Calu3 (cell line): ENCODE results near the gene PARN. TPM values are rescaled to one million over a fixed set of nuclear protein-coding genes. Genes with fewer than 3 reads are reported as not detected.
A peak's percentile ranks its signal among the peaks of the same experiment; 100 is the strongest.

Experiments
- BruUV-seq: library from RNA; stranded (reverse); fragments of 400-500 nt; replicated peaks from 2 replicates; lab custom pipeline; 2021; lab: Mats Ljungman, UMichigan
- CTCF ChIA-PET: fragments of 300-600 bp; sonication (Branson Sonifier 250); formaldehyde crosslinking; loops from one replicate; lab custom pipeline; 2022; ENCODE audit warnings: antibody characterized with exemption; lab: Charles Lee
- DNase-seq: peaks from one replicate; pipeline ENCODE4 v3.0.0; 2022
- H3K27ac Mint-ChIP-seq: one replicate; pipeline ENCODE4 v1.8.0; 2022; ENCODE audit warnings: mixed read lengths; ENCODE audit not compliant: unreplicated experiment
- H3K27me3 Mint-ChIP-seq: one replicate; pipeline ENCODE4 v1.8.0; 2022; ENCODE audit warnings: mixed read lengths; ENCODE audit not compliant: unreplicated experiment
- H3K36me3 Mint-ChIP-seq: one replicate; pipeline ENCODE4 v1.8.0; 2022; ENCODE audit warnings: mild to moderate bottlenecking, moderate library complexity, mixed read lengths; ENCODE audit not compliant: insufficient read depth, unreplicated experiment
- H3K4me1 Mint-ChIP-seq: one replicate; pipeline ENCODE4 v1.8.0; 2022; ENCODE audit warnings: mild to moderate bottlenecking, low read depth, mixed read lengths; ENCODE audit not compliant: unreplicated experiment
- H3K4me3 Mint-ChIP-seq: one replicate; pipeline ENCODE4 v1.8.0; 2022; ENCODE audit warnings: mild to moderate bottlenecking, low read depth, moderate library complexity, mixed read lengths; ENCODE audit not compliant: unreplicated experiment
- H3K9me3 Mint-ChIP-seq: one replicate; pipeline ENCODE4 v1.8.0; 2022; ENCODE audit warnings: low read depth, mixed read lengths; ENCODE audit not compliant: unreplicated experiment
- intact Hi-C: fragments of 100-400 bp; cut with micrococcal nuclease; formaldehyde crosslinking; loops from one replicate; pipeline ENCODE4 v1.10.0; 2022; ENCODE audit not compliant: unreplicated experiment
- total RNA-seq: library from RNA; stranded (reverse); gene quantifications from 2 replicates; pipeline ENCODE4 v1.2.3, GENCODE V29; 2022
- TF ChIP-seq, protein P1 (sequence below): fragments of 200-600 bp; IDR thresholded peaks from one replicate; pipeline ENCODE4 v1.8.0; 2022; ENCODE audit warnings: antibody characterized with exemption; ENCODE audit not compliant: unreplicated experiment

PARN gene
- total RNA-seq, 1 experiment from 2014 or later, result 59.1 TPM

DNA sequence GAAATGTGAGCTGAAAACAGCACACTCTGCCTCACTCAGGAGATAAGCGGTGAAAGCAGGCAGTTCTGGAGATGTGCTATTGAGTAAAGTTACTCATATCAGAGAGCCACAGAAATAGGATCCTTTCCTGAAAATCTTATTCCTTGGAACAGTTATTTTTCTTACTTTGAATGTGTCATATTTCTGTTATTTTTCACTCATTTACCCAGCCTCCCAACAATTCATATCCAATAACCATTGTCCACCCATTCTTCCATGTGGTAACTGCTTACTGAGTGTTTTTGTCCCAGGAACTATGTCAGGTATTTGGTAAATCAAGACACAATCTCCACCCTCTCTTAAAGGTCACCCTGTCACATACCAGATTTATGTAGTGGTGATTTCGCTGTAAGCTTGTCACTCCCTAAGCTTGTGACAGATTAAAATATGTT is 144.9 kb downstream of the PARN start:
- Mint-ChIP-seq H3K9me3 (no peaks in the 10 kb centered on the region), H3K27ac (no peak overlapping the region), H3K27me3 (no peaks in the 10 kb centered on the region), H3K4me3 (no peak overlapping the region), H3K36me3 (peaks cover 16% of the 10 kb centered on the region), H3K4me1 (peaks cover 43% of the 10 kb centered on the region)
- TF ChIP-seq, protein P1, sequence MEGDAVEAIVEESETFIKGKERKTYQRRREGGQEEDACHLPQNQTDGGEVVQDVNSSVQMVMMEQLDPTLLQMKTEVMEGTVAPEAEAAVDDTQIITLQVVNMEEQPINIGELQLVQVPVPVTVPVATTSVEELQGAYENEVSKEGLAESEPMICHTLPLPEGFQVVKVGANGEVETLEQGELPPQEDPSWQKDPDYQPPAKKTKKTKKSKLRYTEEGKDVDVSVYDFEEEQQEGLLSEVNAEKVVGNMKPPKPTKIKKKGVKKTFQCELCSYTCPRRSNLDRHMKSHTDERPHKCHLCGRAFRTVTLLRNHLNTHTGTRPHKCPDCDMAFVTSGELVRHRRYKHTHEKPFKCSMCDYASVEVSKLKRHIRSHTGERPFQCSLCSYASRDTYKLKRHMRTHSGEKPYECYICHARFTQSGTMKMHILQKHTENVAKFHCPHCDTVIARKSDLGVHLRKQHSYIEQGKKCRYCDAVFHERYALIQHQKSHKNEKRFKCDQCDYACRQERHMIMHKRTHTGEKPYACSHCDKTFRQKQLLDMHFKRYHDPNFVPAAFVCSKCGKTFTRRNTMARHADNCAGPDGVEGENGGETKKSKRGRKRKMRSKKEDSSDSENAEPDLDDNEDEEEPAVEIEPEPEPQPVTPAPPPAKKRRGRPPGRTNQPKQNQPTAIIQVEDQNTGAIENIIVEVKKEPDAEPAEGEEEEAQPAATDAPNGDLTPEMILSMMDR, result no peak
- CTCF ChIA-PET, result no interaction called here
- no peak for DNase-seq
- intact Hi-C loops, result loop anchor here (5.0 kb wide), 4 partner anchors 38 to 183 kb away; no protein-coding TSS in a partner anchor
- BruUV-seq, result no TSS peak

DNA sequence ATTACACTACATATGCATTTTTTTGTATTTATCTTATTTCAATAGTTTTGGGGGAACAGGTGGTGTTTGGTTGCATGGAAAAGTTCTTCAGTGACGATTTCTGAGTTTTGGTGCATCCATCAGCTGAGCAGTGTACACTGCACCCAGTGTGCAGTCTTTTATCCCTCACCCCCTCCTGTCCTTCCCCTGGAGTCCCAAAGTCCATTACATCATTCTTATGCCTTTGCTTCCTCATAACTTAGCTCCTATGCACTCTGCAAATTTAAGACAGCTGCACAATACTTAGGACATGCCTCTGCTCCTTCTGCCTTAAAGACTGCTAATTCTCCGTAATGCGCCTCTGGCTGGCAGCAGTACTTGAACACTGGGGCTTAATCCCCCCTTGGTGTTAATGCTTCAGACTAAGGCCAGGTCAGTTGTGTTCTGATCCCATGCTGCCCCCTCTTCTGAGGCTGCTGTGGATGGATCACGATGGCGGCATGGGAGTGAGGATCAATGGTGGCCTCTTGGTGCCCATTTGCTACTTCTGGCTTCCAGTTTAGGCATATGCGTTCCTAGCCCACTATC is 146.2 kb downstream of the PARN start:
- TF ChIP-seq, protein P1, result no peak
- CTCF ChIA-PET, result interaction anchor here (0.6 kb wide), 1 partner anchor 189 kb away, joined by 9 read pairs; no protein-coding TSS in a partner anchor
- Mint-ChIP-seq H3K4me3 (no peak overlapping the region), H3K36me3 (peaks cover 22% of the 10 kb centered on the region), H3K4me1 (peaks cover 43% of the 10 kb centered on the region), H3K27ac (no peak overlapping the region), H3K27me3 (no peaks in the 10 kb centered on the region), H3K9me3 (no peaks in the 10 kb centered on the region)
- intact Hi-C loops, result loop anchor here (1.0 kb wide), 1 partner anchor 12 kb away; no protein-coding TSS in a partner anchor
- no TSS peak for BruUV-seq
- no peak for DNase-seq

DNA sequence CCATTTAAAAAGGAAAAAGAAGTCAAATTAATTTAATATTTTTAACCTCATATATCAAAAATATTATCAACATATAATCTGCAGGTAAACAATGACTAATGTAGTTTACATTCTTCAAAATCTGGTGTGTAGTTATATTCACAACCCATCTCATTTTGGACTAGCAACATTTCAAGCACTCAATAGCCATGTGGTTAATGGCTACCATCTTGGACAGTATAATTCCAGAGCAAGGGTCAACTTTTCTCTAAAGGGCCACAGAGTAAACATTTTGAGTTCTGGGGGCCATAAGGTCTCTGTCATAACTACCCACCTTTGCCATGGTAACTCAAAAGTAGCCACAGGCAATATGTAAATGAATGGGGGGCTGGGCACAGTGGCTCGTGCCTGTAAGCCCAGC is 153.9 kb downstream of the PARN start:
- no peak overlapping the region for H3K27ac Mint-ChIP-seq
- no peaks in the 10 kb centered on the region for H3K27me3 Mint-ChIP-seq
- H3K4me1 Mint-ChIP-seq, result peaks cover 41% of the 10 kb centered on the region
- CTCF ChIA-PET, result no interaction called here
- no peak overlapping the region for H3K4me3 Mint-ChIP-seq
- H3K9me3 Mint-ChIP-seq, result no peaks in the 10 kb centered on the region
- TF ChIP-seq, protein P1, result no peak
- no TSS peak for BruUV-seq
- intact Hi-C loops, result no loop called here
- peaks cover 20% of the 10 kb centered on the region for H3K36me3 Mint-ChIP-seq
- DNase-seq, result no peak

DNA sequence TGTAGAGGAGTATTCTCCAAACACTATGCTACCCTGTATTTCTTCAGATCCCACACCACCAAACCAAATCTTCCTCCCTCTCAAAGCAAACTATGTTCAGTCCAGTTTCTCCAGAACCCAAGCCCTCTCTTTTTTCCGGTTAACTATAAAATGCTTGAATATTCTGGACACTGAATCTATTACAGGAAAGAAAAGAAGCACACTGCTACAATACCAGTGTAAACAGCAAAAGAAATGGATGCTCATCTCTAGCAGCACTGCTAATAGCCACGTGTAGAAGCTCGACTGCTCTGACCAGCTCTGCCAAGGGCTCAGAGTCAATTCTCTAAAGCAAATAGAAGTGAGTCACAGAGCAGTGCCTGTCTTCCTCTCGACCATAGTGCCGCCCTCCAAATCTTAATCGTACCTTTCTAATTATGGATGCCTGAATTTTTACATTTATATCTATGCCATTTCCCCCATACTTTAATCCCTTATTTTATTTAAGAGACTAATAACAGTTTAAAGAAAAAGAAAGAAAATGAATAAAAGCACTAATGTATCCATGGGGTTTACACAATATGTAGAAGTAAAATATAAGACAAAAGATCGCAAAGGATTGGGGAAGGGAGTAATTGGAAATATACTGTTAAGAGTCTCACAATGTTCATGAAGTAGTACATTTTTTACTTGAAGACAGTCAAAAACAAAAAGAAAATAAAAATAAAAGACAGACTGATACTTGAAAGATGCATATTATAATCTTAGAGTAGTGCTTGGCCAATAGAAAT is 154.5 kb downstream of the PARN start:
- Mint-ChIP-seq H3K27ac (peak overlapping the region; percentile 60), H3K36me3 (peaks cover 18% of the 10 kb centered on the region), H3K27me3 (no peaks in the 10 kb centered on the region), H3K4me1 (peaks cover 43% of the 10 kb centered on the region), H3K9me3 (no peaks in the 10 kb centered on the region), H3K4me3 (peak overlapping the region; percentile 21)
- peak; percentile 54 for DNase-seq
- BruUV-seq, result no TSS peak
- CTCF ChIA-PET, result interaction anchor here (0.7 to 1.0 kb wide), 2 partner anchors 11 to 174 kb away, joined by 3 read pairs; no protein-coding TSS in a partner anchor
- intact Hi-C loops, result no loop called here
- TF ChIP-seq, protein P1, result no peak
